A549 (cell line): ENCODE data around the gene APBA1.

Source experiments
- BHLHE40 ChIP-seq: IDR thresholded peaks from 2 replicates; pipeline ENCODE4 v1.6.1; 2012; ENCODE audit warnings: low read depth, low read length, inconsistent platforms
- CHD2 ChIP-seq: fragments of 150-350 bp; IDR thresholded peaks from 2 replicates; pipeline ENCODE4 v1.6.1; 2014; ENCODE audit warnings: low read length; ENCODE audit not compliant: partially characterized antibody
- EP300 ChIP-seq, 2 experiments: fragments of >200 bp; sonication (Bioruptor Twin); formaldehyde crosslinking; IDR thresholded peaks; 2 replicates in 1 of 2; 3 replicates in 1 of 2; pipeline ENCODE4 v1.6.1; 2016 to 2017
- JUN ChIP-seq, 2 experiments: fragments of >200 bp; sonication (Bioruptor Twin); formaldehyde crosslinking; IDR thresholded peaks; 2 replicates in 1 of 2; 3 replicates in 1 of 2; pipeline ENCODE4 v1.6.1; 2016 to 2017
- JUNB ChIP-seq: fragments of >200 bp; sonication (Bioruptor Twin); formaldehyde crosslinking; IDR thresholded peaks from 2 replicates; pipeline ENCODE4 v1.6.1; 2016
- POLR2A ChIP-seq: IDR thresholded peaks from 2 replicates; pipeline ENCODE4 v1.6.1; 2012; ENCODE audit warnings: mild to moderate bottlenecking, low read length
- RAD21 ChIP-seq, 2 experiments: fragments of >200 bp in 1 of 2; sonication (Bioruptor Twin) in 1 of 2; formaldehyde crosslinking in 1 of 2; IDR thresholded peaks in 1 of 2; conservative IDR thresholded peaks in 1 of 2; 2 replicates in 1 of 2; 3 replicates in 1 of 2; pipeline ENCODE4 v1.6.1; 2012 to 2018; ENCODE audit warnings: inconsistent platforms in 1 of 2
- RFX5 ChIP-seq: fragments of 450-650 bp; IDR thresholded peaks from 2 replicates; pipeline ENCODE4 v1.7.1; 2014; ENCODE audit warnings: antibody characterized with exemption, mild to moderate bottlenecking, moderate library complexity
- SMC3 ChIP-seq: fragments of >200 bp; sonication (Bioruptor Twin); formaldehyde crosslinking; IDR thresholded peaks from 3 replicates; pipeline ENCODE4 v1.6.1; 2018; ENCODE audit warnings: inconsistent platforms
- ZNF302 ChIP-seq: fragments of 250-450 bp; sonication (Bioruptor Pico); IDR thresholded peaks from 2 replicates; pipeline ENCODE4 v1.9.0; 2021; ENCODE audit warnings: inconsistent platforms, mild to moderate bottlenecking, moderate library complexity
- TF ChIP-seq, protein P1 (sequence below): fragments of >200 bp; sonication (Bioruptor Twin); formaldehyde crosslinking; IDR thresholded peaks from 3 replicates; pipeline ENCODE4 v1.5.1; 2016
- TF ChIP-seq, protein P2 (sequence below): IDR thresholded peaks from 2 replicates; pipeline ENCODE4 v1.6.1; 2012; ENCODE audit warnings: low read depth, borderline replicate concordance
- TF ChIP-seq, protein P3 (sequence below): IDR thresholded peaks from 2 replicates; pipeline ENCODE4 v1.6.1; 2012

DNA sequence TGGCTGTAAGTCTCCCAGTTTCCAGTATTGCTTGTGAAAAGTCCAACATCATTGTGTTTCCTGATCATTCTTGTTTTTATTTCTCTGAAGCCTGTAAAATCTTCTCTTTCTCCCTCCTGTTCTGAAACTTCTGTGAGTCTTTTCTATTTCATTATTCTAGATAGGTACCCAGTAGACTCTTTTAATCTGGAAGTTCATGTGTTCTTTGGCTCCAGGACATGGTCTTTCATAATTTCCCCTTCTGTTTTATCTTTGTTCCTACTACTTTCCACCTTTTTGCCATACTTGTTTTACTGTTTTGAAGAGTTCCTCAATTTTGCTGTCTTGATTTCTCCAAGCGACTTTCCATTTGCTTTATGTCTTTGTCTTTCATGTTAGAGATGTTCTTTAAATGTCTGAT is 168.1 kb downstream of the APBA1 start:
- TF ChIP-seq ZNF302 (CRISPR knock-in tag) (no peak), POLR2A (no peak), EP300 (IDR thresholded peaks at IDR 0.05) (no peak), RFX5 (no peak), RAD21 (conservative IDR thresholded peaks at IDR 0.05 in 1 of 2, IDR thresholded peaks at IDR 0.05 in 1 of 2) (no peak), CHD2 (no peak), BHLHE40 (no peak), JUN (IDR thresholded peaks at IDR 0.05) (no peak), JUNB (no peak), SMC3 (no peak)
- TF ChIP-seq, protein P1, sequence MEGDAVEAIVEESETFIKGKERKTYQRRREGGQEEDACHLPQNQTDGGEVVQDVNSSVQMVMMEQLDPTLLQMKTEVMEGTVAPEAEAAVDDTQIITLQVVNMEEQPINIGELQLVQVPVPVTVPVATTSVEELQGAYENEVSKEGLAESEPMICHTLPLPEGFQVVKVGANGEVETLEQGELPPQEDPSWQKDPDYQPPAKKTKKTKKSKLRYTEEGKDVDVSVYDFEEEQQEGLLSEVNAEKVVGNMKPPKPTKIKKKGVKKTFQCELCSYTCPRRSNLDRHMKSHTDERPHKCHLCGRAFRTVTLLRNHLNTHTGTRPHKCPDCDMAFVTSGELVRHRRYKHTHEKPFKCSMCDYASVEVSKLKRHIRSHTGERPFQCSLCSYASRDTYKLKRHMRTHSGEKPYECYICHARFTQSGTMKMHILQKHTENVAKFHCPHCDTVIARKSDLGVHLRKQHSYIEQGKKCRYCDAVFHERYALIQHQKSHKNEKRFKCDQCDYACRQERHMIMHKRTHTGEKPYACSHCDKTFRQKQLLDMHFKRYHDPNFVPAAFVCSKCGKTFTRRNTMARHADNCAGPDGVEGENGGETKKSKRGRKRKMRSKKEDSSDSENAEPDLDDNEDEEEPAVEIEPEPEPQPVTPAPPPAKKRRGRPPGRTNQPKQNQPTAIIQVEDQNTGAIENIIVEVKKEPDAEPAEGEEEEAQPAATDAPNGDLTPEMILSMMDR = no peak
- TF ChIP-seq, protein P2, sequence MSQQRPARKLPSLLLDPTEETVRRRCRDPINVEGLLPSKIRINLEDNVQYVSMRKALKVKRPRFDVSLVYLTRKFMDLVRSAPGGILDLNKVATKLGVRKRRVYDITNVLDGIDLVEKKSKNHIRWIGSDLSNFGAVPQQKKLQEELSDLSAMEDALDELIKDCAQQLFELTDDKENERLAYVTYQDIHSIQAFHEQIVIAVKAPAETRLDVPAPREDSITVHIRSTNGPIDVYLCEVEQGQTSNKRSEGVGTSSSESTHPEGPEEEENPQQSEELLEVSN = no peak
- TF ChIP-seq, protein P3, sequence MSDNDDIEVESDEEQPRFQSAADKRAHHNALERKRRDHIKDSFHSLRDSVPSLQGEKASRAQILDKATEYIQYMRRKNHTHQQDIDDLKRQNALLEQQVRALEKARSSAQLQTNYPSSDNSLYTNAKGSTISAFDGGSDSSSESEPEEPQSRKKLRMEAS = no peak
